Stimulated activated CD8-positive, alpha-beta memory T cell treated with anti-CD3 and anti-CD28 coated beads, Interleukin-2, amount 100 ng/mL, for 1 hour (primary cell): ENCODE measurements around the gene TNFRSF21.

ENCODE experiments used
- DNase-seq, 2 donors: peaks; one replicate each; pipeline ENCODE4 v3.0.0-alpha.2; 2020; ENCODE audit warnings: low read depth in 2 of 2

The TNFRSF21 gene

DNA sequence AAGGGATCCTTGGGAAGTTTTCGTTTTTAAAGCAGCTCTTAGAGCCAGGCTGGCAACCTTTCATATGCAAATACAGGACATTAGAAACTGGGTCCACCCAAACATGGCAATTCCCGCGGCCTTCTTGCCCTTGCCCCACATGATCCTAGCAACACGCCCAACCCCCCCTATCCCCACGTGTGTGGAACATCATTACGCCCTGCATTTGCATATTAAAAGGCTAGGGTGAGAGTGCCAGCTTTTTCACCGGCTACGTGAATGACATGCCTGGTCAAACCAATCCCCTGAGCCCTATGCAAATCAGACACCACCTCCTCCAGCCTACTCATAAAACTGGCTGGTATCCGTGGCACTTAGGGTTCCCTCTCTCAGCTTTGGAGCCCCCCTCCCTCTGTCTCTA, 88.1 kb downstream of the TNFRSF21 start:
- no peak for DNase-seq

GRCh38 chr6:47209632-47210031, 100.1 kb downstream of the TNFRSF21 start:
- no peak for DNase-seq

DNA sequence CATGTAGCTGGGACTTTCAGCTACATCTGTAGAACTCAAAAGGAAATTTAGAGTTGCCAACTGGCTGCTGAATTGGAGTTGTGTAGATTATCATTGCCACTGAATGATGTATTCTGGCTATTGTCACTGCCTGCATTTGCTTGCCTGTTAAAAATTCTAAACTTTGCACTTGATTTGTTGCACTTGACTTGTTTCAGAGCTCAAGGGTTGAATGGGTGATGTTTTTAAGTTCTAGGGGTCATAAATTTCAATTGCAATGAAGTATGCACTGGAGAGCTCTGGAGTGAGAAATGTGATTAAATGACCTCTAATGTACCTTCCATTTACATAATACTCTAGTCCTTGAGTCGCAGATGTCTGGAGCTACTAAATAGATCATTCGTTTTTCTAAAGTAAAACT, 102.4 kb downstream of the TNFRSF21 start:
- DNase-seq, result no peak

GRCh38 chr6:47206626-47207025, 103.1 kb downstream of the TNFRSF21 start:
- no peak for DNase-seq

DNA sequence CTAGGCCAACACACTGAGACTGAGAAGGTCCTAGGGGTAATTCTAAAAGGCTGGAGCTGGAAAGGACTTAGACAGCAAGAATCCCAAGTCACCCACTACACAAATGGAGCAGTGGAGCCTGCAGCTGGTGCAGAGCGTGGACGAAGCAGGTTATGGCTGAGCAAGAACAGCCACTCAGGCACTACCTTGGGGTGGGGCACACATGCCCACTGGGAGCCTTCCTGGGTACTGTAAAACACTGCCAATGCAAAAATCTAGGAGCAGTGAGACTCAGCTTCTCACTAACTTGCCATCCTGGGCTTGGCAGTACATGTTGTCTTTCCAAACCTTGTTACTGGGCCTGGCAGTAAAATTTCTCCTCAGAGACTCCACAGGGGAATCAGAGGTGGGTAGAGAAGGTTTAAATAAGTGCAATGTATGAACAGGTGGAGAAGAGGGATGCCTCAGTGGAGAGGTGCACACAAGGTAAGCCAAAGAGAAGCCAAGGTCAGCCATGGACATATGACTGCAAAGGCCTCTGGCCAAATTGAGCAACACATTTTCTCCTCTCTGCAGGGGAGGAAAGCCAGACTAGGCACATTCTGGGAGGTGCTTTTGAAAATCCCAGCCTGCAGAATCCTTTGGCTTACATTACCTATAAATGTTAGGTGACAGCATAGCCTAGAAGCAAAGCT, 105.6 kb downstream of the TNFRSF21 start:
- DNase-seq, result no peak

DNA sequence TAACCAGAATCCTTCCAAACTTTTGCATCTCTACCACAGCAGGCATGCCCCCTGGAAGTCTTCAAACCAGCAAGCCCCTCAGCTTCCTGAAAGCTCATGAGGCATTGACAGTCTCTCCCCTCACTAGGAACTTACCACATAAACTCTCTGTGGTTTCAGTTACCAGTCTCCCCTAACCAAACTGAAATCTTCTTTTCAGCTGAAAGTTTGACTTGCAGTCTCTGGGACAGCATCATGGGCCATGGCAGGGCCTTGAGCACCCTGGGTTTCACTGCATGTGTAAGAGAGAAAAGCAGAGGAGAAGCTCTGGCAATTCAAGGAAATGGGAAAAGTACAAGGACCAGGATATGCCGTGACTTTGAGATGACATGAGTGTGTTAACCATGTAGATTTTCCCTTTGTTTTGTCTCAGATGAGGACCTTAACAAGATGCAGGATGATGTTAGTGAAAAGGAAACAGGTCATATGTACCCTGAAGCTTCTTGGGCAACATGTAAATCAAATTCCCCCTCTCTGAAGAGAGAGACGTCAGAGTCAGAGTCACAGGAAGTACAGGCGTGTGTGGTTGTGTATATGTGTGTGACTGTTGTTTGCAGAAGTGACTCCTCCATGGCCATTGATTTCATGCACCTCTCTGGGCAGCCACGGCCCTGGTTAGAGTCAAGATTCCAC, 106.3 kb downstream of the TNFRSF21 start:
- no peak for DNase-seq

DNA sequence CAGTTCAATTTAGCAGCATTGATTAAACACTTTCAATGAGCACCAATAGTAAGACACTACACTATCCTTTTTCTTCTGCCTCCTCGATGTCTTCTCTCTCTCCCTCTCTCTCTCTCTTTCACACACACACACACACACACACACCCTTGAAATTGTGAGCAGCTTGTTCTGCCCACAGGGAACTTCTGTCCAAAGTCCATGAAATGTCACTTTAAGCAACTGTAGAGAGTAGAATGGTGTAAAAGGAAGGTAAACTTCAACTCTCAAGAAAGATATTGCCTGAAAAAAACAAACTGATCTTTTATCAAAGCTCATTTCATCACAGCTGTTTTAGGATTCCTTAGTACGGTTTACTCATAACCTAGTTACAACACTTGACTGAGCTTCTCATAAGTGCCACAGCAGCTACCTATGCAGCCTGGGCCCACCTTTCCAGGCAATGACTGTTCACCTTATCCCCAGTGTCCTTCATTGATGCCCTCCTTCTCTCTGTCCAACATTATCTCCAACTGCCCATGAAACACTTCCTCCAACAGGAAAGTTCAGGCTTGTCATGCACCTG, 107.0 kb downstream of the TNFRSF21 start:
- DNase-seq, result no peak

GRCh38 chr6:47200536-47201334, 109.0 kb downstream of the TNFRSF21 start:
- DNase-seq, result no peak

- no peak for DNase-seq
Measured at GRCh38 chr6:47197682-47198640, 111.7 kb downstream of the TNFRSF21 start.

GRCh38 chr6:47196113-47196512, 113.6 kb downstream of the TNFRSF21 start:
- no peak for DNase-seq

DNA sequence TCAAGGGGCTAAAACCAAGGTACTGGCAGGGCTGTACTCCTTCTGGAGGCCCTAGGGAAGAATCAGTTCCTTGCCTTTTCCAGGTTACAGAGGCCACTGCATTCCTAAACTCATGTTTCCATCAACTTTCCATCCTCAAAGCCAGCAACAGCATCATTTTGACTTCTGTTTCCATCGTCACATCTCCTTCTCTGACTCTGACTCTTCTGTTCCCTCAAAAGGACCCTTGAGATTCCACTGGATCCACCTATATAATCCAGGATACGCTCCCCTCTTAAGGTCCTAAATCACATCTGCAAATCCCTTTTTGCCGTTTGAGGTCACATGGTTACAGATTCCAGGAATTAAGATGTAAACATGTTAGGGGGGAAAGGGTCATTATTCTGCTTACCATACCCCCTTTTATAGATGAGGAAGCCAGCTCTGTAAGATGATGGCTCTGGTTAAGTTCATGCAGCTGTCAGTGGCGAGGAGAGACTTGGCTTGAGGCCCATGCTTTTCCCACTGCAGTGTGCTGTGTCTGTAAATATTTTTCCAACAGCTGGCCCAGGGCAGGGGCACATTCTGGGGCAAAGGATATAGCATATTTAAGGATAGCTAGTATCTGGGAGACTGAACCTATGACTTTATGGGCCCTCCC, 114.6 kb downstream of the TNFRSF21 start:
- no peak for DNase-seq

- DNase-seq, result no peak
Measured at GRCh38 chr6:47188588-47189021, 121.1 kb downstream of the TNFRSF21 start.

- DNase-seq, result no peak
Measured at GRCh38 chr6:47187893-47188587, 121.7 kb downstream of the TNFRSF21 start.

DNA sequence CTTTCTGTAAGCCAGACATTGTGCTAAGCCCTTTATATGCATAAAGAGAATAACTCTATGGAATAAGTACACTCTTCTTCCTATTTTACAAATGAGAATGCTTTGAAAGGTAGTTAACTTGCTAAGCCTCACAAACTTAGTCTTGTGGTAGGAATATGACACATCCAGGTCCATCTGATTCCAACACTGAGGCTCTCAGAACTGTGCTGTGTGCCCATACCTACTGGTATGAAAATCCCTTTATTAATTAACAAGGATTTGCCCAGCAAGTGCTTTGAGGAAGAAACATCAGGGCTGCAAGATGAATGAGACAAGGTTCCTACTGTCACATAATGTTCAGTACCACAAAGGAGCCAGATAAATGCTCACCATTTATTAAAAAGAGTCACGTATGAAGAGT, 122.6 kb downstream of the TNFRSF21 start:
- no peak for DNase-seq

GRCh38 chr6:47182291-47182957, 127.3 kb downstream of the TNFRSF21 start:
- no peak for DNase-seq

- no peak for DNase-seq
Measured at GRCh38 chr6:47181681-47182080, 128.0 kb downstream of the TNFRSF21 start.
